CD4-positive, alpha-beta T cell treated with Interleukin-6 at 100 ng/mL for 8 hours (primary cell): ENCODE data around the gene AURKA.
"Not testable (repeated sequence)": the region's sequence is repeated elsewhere in the genome, so short reads cannot be mapped to it uniquely, and the experiment has no call there.

Experiments used
- DNase-seq: peaks from one replicate; pipeline ENCODE4 v3.0.0-alpha.2; 2020; ENCODE audit warnings: mixed read lengths, low spot score

AURKA gene

DNA sequence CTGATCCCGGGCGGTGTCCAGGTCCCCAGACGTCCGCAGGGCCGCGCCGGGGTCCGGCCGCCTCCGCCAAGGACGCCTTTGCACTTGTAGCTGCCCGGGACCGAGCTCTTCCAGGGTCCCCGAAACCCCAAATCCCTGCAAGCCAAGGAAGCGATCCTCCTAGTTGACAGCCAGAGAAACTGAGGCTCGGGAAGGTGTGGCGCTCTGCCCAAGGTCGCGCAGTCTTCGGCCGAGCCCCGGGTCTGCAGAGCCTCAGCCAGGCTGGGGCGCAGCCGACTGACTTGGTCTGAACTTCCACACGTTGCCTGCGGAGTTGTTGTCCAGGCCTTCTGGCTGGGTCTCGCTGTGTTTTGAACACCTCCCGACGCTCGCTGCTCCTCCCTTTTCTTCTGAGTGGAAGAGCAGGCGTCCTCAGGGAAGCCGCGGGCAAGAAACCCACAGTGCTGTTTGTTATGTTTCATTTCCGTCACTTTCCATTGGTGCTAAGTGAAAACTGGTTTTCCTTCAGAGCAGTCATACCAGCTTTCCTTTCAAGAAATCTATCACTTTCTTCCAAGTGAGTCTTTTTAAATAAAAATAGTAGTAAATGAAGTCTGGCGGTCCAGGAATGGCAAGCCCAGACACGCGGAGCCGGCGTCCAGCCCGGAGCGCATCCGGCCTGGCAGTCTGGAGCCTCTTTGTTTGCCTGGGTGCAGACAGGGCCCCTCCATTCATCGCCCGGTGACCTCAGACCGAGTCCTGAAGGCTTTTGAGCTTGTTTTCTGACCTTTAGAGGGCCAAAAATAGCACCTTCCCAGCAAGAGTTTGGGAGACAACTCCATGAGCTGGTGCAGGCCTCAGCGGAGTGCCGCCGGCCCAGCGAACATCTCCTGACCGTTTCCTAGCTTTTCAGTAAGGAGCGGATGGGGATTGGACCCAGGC, 32.5 kb downstream of the AURKA start:
- DNase-seq = no peak

DNA sequence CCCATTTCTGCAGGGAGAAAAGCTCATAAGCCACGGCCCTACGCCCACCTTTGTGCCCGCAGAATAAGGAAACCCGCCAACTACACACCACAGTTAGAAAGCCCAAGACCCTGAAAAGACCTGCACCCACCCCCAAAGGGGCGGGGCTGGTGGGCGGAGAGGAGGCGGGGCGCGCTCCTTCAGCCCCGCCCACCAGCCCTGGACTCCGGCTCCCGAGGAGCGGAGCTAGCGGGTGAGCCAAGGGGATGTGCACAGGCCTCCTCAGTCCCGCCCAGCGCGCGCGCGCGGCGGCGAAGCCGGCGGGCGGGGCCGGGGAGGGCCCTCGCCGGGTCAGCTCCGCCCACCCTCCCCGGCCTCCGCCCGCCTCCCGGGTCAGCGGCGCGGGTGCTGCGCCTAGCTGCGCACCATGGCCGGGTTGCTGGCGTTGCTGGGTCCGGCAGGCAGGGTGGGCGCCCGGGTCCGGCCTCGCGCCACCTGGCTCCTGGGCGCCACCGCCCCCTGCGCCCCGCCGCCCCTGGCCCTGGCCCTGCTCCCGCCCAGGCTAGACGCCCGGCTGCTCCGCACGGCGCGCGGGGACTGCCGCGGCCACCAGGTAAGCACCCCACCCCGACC, 33.3 kb downstream of the AURKA start, which contains the start of gene FAM210B:
Gene FAM210B (plus strand): TSS at position 375 of the 612 bp plus-strand sequence. CDS start 32 bp downstream, at position 407.
- peak; percentile 86 for DNase-seq

DNA sequence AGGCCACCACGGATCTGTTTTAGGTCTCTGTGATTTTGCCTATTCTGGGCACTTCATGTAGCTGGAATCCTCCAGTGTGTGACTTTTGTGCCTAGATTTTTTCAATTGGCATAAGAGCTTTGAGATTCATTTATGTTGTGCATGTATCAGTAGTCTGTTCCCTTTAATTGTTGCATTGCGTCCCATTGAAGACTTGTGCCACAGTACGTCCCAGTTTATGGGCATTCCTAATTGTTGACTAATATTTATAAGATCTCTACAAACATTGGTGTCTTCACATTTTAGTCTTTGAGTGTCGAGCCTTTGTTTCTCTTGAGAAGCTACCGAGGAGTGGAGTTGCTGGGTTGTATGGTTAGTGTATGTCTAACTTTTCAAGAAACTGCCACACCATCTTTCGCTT, 33.9 kb downstream of the AURKA start:
- DNase-seq = no peak

DNA sequence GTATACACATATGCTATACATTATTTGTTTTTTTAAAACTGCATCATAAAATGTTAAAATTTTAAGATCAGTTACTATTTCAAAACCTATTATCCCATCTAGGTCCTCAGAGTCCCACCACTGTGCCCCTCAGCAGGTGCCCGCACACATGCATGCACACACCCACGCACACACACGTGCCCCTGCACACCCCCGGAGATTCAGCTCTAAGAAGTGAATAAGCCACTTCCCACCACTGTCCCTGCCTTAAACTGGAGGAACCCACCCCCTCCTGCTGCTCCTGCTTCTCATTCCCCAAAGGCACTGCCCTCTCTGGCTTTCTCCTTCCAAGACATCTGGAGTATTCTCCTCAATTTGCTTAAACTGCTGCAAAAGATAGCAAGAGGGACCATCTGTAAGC, 38.7 kb downstream of the AURKA start:
- DNase-seq = no peak

DNA sequence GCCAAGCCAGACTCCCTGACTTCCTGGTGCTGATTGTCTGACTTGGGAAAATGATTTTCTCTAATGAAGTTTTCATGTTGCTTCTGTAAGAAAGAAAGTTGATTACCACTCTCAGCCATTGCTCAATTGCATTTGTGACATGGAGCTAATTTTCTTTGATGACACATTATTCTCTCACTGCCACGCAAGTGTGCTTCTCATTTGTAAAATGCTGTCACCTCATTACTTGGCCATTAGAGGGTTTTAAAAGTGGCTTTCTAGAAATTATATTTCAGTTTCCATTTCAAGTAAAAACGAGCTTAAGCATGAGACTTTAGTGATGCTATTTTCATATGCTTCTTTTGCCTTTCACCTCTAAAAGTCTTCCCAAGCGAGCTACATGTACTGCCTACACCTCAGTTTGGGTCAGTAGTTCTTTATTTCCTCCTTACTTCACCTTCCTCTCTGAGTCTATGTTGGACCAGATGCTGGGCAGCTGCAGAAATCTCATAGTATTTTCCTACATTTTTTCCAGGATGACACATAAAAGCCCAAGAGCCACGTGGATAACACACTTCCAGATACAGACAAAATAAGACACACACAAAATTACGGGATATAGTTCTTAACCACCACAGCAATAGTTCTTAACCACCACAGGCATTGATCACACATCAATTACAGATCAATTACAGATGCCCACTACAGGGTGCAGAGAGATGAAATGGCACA, 39.5 kb downstream of the AURKA start:
- no peak for DNase-seq

DNA sequence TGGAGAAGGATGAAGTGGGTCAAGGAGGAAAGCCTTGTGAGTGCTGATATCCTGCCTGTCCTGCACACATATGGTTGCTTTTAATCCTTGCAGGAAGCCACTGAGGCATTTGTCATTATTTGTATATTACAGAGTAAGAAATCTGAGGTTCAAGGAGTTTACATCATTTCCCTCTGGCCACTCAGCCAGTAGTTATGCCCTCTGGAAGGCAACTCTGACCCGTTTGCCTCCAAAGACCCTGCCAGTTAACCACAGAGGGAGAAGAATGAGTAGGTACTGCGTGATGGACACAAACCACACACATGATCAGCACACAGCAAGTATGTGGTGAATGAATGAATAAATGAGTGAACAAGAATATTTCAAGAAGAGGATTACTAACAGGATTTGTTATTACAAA, 41.2 kb downstream of the AURKA start:
- no peak for DNase-seq

DNA sequence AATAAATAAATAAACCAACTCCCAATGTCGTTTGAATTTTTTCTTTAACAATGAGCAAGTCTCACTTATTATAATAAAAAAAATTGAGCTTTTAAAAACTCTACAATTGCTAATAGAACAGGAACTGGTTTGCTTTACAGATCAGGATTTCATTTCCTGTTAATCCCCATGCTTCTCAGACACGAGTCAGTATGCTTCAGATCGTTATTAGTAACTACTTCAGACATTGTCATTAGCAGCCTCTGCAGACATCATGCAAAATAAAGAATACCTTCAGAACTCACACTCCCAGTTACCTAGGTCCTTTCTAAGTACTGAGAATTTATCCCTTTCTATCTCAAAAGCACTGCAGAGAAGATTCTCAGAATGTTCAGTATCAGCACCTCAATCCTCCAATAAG, 43.3 kb downstream of the AURKA start:
- DNase-seq = no peak

DNA sequence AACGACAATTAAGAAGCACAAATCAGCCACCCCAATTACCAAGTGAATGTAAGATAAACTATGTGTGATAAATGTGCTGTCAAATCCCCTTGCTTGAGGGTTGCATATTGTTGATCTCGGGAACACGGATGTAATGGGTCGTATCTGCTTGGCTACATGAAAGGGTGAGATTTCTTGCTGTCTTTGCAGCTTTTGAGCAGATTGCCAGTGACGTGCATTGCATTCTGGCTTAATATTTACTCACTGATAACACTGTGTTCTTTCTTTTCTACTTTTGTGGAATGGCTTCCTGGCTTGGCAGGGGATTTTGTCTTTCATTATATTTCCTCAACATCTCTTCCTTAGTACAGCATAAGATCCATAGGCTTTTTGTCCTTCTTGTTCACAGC, 43.7 kb downstream of the AURKA start:
- DNase-seq = no peak

DNA sequence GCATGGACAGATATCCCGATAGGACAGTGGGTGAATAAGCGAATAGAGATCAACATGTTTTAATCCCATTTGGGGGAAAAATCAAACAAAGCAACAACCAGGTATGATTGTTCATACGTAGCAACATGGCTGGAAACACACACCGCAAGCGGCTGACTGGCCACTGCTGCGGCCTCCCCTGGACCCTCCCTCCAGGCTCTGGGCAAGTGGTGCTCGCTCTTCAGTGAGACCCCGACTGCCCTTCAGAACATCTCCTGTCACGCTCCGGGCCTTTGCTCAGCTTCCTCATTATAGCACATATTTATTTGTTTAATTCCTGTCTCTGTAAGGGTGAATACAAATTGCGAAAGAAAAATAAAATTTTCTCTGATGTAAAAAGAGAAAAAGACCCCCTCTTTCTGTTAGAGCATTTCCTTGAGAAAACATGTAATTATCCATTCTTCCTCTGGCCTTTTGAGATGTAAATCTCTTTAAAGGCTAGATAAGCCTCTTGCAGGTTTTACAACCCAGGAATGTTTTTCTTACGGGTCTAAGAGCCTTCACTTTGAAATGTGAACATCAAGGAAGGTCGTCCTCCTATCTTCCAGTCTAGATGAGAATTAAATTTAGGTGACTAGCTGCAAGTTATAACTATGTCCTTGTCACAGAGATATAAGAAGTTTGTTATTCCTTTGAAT, 44.2 kb downstream of the AURKA start:
- no peak for DNase-seq

DNA sequence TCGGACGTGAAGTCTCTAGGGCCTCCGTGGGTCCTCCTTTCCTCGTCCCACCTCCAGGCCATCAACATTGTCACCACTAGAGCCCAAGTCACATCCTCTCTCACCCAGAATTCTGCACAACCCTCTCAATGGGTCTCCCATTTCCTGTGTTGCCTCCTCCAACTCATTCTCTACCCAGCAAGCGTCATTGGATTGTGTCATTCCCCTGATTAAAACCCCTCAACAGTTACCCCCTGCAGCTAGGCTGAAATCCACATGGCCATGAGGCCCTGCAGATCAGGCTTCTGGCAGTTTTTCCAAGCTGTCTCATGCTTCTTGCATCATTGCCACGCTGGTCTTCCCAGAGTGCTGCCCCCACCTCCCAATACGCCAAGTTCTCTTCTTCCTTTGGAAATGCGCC, 46.1 kb downstream of the AURKA start:
- no peak for DNase-seq

DNA sequence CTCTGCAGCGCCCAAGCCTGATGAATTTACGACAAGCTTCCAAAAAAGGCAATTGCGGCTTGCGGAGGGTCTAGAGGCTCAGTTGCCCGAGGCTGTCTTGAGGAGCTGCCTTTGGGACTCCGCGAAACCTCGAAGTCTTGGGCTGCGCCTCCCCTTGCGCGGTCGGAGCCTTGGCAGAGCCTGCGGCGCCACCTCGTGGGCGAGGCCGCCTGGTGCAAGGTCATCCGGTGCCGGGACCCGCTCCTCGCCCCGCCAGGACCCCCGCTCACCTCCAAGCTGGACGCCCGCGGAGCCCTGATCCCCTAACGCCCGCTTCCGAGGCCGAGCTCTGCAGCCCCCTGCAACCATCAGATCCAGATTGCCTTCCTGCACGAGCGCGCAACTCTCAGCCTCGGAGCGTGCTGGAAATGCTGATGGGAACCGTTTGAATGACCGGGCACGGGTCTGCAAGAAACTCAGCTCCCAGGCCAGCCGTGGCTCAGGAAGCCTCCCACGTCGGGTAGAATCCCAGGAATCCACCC, 48.1 kb downstream of the AURKA start:
- DNase-seq = no peak

DNA sequence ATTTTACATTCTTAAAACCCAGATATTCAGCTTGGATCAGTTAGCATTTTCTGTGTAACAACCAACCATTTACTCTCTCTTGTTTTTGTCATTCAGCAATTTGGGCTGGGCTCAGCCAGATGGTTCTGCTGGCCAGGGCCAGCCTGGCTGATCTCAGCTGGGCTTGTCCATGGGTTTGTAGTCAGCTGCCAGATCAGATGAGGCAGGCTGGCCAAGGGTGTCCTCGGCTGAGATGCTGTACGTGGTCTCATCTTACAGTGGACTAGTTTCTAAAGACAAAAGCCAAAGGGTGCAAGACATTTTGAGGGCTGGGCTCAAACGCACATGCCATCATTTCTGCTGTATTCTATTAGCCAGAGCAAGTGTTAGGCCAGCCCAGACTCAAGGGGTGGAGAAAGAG, 49.2 kb downstream of the AURKA start:
- DNase-seq = no peak

DNA sequence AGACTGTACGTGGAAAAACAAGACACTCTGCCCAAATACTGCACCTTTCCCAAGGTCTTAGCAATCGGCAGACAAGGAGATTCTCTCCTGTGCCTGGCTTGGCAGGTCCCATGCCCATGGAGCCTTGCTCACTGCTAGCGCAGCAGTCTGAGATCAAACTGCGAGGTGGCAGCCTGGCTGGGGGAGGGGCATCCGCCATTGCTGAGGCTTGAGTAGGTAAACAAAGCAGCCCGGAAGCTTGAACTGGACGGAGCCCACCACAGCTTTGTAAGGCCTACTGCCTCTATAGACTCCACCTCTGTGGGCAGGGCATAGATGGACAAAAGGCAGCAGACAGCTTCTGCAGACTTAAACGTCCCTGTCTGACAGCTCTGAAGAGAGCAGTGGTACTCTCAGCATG, 55.3 kb downstream of the AURKA start:
- not testable (repeated sequence) for DNase-seq

DNA sequence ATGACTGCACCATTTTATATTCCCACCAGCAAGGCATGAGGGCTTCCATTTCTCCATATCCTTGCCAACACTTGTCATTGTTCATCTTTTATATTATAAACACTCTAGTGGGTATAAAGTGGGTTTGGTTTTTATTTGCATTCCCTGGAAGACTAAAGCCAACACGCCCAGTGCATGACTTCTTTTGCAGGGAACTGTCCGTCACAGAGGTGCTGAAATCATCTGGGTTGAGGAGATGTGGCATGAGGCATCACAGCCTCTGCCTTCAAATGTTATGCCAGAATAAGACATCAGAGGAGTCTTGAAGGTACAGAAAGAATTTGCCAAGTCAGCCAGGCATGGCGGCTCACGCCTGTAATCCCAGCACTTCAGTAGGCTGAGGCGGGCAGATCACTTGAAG, 63.2 kb downstream of the AURKA start:
- no peak for DNase-seq

DNA sequence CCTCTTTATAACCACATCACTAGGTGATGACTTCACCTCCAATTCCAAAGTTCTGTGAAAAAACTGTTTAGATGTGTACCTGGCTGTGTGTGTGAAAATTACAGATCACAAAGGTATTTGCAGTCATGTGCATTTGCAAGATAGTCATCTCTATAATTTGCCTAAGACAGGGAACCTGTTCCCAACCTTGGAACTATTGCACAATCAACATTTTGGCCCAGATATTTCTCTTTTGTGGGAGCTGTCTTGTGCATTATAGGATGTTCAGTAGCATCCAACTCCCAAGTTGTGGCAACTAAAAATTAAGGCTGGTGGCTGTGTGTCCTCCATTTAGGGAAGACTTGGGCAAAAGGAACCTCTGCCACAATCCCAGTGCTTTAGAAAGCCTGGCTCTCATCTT, 67.2 kb downstream of the AURKA start:
- DNase-seq = no peak

DNA sequence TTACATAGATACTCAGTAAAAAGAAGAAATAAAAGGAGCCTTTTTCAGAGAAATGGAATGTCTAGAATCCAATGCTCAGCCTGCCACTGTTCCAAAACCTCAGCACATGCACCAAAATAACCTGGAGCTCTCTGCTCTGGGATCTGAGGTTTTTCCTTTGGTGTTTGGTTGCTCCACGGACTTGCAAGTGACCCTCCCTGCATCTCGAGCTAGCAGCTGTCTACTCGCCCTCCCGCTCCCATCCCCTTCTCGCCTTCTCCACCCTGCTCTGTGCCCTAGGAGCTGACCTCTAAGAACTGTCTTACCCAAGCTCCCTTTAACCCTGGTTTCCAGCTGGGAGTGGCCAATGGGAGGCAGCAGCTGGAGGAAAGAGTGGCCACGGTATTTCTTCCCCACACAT, 68.4 kb downstream of the AURKA start:
- DNase-seq = no peak

DNA sequence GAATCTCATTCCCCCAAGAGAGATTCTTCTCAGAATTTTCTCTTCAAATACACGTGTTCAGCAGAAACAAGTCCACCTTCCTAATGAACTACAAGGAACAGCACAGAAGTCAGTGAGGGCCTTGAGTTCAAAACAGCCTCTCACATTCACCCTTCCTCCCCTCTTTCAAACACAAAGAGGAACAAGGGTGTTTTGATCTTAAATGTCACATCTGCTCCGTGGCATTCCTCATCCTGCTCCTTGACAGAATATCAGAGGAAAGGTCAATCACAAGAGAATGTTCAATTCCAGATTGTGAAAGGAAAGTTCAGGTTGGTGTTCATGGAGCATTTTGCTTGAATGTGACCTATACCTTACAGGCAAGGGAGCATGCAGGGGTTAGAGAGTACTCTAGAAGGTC, 68.8 kb downstream of the AURKA start:
- no peak for DNase-seq

DNA sequence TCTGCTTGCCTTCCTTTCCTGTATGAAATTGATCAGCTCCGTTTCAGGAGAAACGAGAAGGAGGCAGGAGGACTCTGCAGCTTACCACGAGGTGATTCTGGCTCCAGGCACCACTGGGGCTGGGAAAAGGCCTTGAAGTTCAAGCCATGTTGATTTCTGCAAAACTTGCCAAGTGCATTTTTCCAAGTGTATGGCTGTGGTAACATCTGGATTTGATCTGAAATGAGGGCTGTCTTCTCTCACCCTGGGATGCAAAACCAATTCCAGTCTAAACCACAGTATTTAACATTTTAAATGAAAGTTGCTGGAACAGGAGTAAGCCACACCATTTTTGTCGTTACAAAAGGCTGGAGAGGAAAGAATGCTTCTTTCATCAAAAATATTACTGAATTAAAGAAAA, 69.3 kb downstream of the AURKA start:
- no peak for DNase-seq
